HEK293 (cell line): Measurements from ENCODE around the gene UNC119.

ENCODE experiments used
- CTCF ChIA-PET: fragments of 350-600 bp; formaldehyde crosslinking; extraction: SDS; loops from one replicate; lab custom pipeline; 2021; ENCODE audit warnings: antibody characterized with exemption; lab: Yijun Ruan, JAX
- POLR2A ChIA-PET: fragments of 300-600 bp; formaldehyde crosslinking; extraction: SDS; loops from one replicate; lab custom pipeline; 2020; ENCODE audit warnings: antibody characterized with exemption, inconsistent platforms; lab: Yijun Ruan, JAX
- H3K27ac ChIP-seq: fragments of 200-500 bp; sonication (Bioruptor generic); 2 replicates; pipeline ENCODE4 v1.5.1; 2014; ENCODE audit warnings: low read depth, low read length, control low read depth, inconsistent platforms; ENCODE audit errors: extremely low read depth
- H3K36me3 ChIP-seq, 2 experiments: fragments of 200-500 bp in 1 of 2; sonication (Bioruptor generic) in 1 of 2; 1 replicate in 1 of 2; 2 replicates in 1 of 2; pipeline ENCODE4 v1.5.1; 2014 to 2017; ENCODE audit warnings: inconsistent platforms in 2 of 2, low read length in 2 of 2; ENCODE audit not compliant: control insufficient read depth in 2 of 2, insufficient read depth in 1 of 2
- H3K4me1 ChIP-seq: fragments of 200-500 bp; sonication (Bioruptor generic); 2 replicates; pipeline ENCODE4 v1.5.1; 2014; ENCODE audit warnings: mild to moderate bottlenecking, low read length, inconsistent platforms; ENCODE audit not compliant: control insufficient read depth, insufficient read depth
- H3K4me3 ChIP-seq: 2 replicates; pipeline ENCODE4 v1.5.1; 2011; ENCODE audit warnings: low read depth, mild to moderate bottlenecking, control low read depth, low read length, moderate library complexity
- H3K9me3 ChIP-seq: fragments of 200-500 bp; sonication (Bioruptor generic); 2 replicates; pipeline ENCODE4 v1.5.1; 2014; ENCODE audit warnings: low read depth, low read length, inconsistent platforms; ENCODE audit not compliant: control insufficient read depth, insufficient read depth
- REPIN1 ChIP-seq: fragments of 450-650 bp; formaldehyde crosslinking; IDR thresholded peaks from 2 replicates; pipeline ENCODE4 v1.5.1; 2017; ENCODE audit warnings: missing biosample characterization, missing genetic modification characterization, low read depth
- SCRT1 ChIP-seq: fragments of 450-650 bp; formaldehyde crosslinking; IDR thresholded peaks from 2 replicates; pipeline ENCODE4 v1.5.1; 2016; ENCODE audit warnings: missing biosample characterization, missing genetic modification characterization, borderline replicate concordance
- SCRT2 ChIP-seq: fragments of 450-650 bp; formaldehyde crosslinking; IDR thresholded peaks from 2 replicates; pipeline ENCODE4 v1.5.1; 2016; ENCODE audit warnings: missing biosample characterization, missing genetic modification characterization
- SETDB1 ChIP-seq: IDR thresholded peaks from one replicate; pipeline ENCODE4 v1.6.1; 2017; ENCODE audit warnings: mild to moderate bottlenecking, low read length, moderate library complexity, mixed read lengths; ENCODE audit not compliant: insufficient read length
- SP2 ChIP-seq: fragments of 450-650 bp; formaldehyde crosslinking; IDR thresholded peaks from 2 replicates; pipeline ENCODE4 v1.5.1; 2016; ENCODE audit warnings: missing biosample characterization, missing genetic modification characterization
- ZFHX2 ChIP-seq: fragments of 450-650 bp; formaldehyde crosslinking; conservative IDR thresholded peaks from 2 replicates; pipeline ENCODE4 v1.5.1; 2016; ENCODE audit warnings: missing biosample characterization, missing genetic modification characterization
- ZIC2 ChIP-seq: fragments of 450-650 bp; formaldehyde crosslinking; IDR thresholded peaks from 2 replicates; pipeline ENCODE4 v1.5.1; 2016; ENCODE audit warnings: missing biosample characterization, missing genetic modification characterization
- ZNF10 ChIP-seq: fragments of 450-650 bp; formaldehyde crosslinking; IDR thresholded peaks from 2 replicates; pipeline ENCODE4 v1.5.1; 2017; ENCODE audit warnings: missing biosample characterization, missing genetic modification characterization
- ZNF133 ChIP-seq: fragments of 450-650 bp; formaldehyde crosslinking; IDR thresholded peaks from 2 replicates; pipeline ENCODE4 v1.5.1; 2016; ENCODE audit warnings: missing biosample characterization, missing genetic modification characterization
- ZNF169 ChIP-seq: fragments of 450-650 bp; formaldehyde crosslinking; IDR thresholded peaks from 2 replicates; pipeline ENCODE4 v1.5.1; 2016; ENCODE audit warnings: missing biosample characterization, missing genetic modification characterization
- ZNF202 ChIP-seq: fragments of 450-650 bp; formaldehyde crosslinking; IDR thresholded peaks from 2 replicates; pipeline ENCODE4 v1.5.1; 2016; ENCODE audit warnings: missing biosample characterization, missing genetic modification characterization, borderline replicate concordance
- ZNF423 ChIP-seq: fragments of 450-650 bp; formaldehyde crosslinking; IDR thresholded peaks from 2 replicates; pipeline ENCODE4 v1.5.1; 2016; ENCODE audit warnings: missing biosample characterization, missing genetic modification characterization
- ZNF426 ChIP-seq: fragments of 450-650 bp; formaldehyde crosslinking; IDR thresholded peaks from 2 replicates; pipeline ENCODE4 v1.5.1; 2017; ENCODE audit warnings: missing biosample characterization, missing genetic modification characterization, mild to moderate bottlenecking, inconsistent platforms, moderate library complexity
- ZNF48 ChIP-seq: fragments of 450-650 bp; formaldehyde crosslinking; IDR thresholded peaks from 2 replicates; pipeline ENCODE4 v1.5.1; 2016; ENCODE audit warnings: missing biosample characterization, missing genetic modification characterization
- ZNF510 ChIP-seq: fragments of 450-650 bp; formaldehyde crosslinking; IDR thresholded peaks from 2 replicates; pipeline ENCODE4 v1.5.1; 2018; ENCODE audit warnings: mild to moderate bottlenecking, missing genetic modification characterization, missing biosample characterization; ENCODE audit not compliant: insufficient replicate concordance
- ZNF600 ChIP-seq: fragments of 450-650 bp; formaldehyde crosslinking; IDR thresholded peaks from 2 replicates; pipeline ENCODE4 v1.5.1; 2016; ENCODE audit warnings: missing biosample characterization, missing genetic modification characterization
- ZNF660 ChIP-seq: fragments of 450-650 bp; IDR thresholded peaks from 2 replicates; pipeline ENCODE4 v1.5.1; 2018; ENCODE audit warnings: missing biosample characterization, mild to moderate bottlenecking, missing genetic modification characterization
- TF ChIP-seq, protein P1 (sequence below): fragments of 450-650 bp; formaldehyde crosslinking; IDR thresholded peaks from 2 replicates; pipeline ENCODE4 v1.5.1; 2016; ENCODE audit warnings: missing biosample characterization, missing genetic modification characterization
- TF ChIP-seq, protein P2 (sequence below): fragments of 450-650 bp; formaldehyde crosslinking; IDR thresholded peaks from 2 replicates; pipeline ENCODE4 v1.5.1; 2016; ENCODE audit warnings: missing biosample characterization, missing genetic modification characterization

Gene UNC119

DNA sequence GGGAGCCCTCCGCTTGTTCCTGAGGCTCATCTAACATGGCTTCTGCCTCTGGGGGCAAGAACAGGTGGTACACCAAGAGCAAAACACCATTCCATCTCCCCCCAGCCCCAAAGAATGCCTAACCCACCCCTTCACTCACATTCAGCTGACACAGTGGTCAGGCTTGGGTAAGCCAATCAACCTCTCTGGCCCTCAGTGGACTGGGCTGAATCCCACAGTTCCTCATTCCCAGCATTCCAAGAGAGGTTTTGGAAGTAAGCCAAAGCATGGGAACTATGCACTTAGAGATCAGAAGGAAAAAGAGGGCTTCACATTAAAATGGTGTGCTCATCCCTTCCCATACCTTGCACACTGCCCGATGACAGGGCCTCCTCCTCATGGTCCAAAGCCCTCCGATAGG is 11.1 kb upstream of the UNC119 start (continued):
- TF ChIP-seq ZNF202 (tag by site-specific recombination) (no peak), ZNF10 (tag by site-specific recombination) (no peak), SP2 (tag by site-specific recombination) (no peak), ZNF426 (tag by site-specific recombination) (no peak), ZNF169 (no peak), ZNF133 (tag by site-specific recombination) (no peak), ZNF510 (tag by site-specific recombination) (no peak), ZNF48 (tag by site-specific recombination) (no peak), ZNF423 (tag by site-specific recombination) (no peak), REPIN1 (tag by site-specific recombination) (no peak), ZNF660 (no peak)
- TF ChIP-seq, protein P1, sequence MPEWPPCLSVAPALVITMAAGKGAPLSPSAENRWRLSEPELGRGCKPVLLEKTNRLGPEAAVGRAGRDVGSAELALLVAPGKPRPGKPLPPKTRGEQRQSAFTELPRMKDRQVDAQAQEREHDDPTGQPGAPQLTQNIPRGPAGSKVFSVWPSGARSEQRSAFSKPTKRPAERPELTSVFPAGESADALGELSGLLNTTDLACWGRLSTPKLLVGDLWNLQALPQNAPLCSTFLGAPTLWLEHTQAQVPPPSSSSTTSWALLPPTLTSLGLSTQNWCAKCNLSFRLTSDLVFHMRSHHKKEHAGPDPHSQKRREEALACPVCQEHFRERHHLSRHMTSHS, result no peak
- TF ChIP-seq, protein P2, sequence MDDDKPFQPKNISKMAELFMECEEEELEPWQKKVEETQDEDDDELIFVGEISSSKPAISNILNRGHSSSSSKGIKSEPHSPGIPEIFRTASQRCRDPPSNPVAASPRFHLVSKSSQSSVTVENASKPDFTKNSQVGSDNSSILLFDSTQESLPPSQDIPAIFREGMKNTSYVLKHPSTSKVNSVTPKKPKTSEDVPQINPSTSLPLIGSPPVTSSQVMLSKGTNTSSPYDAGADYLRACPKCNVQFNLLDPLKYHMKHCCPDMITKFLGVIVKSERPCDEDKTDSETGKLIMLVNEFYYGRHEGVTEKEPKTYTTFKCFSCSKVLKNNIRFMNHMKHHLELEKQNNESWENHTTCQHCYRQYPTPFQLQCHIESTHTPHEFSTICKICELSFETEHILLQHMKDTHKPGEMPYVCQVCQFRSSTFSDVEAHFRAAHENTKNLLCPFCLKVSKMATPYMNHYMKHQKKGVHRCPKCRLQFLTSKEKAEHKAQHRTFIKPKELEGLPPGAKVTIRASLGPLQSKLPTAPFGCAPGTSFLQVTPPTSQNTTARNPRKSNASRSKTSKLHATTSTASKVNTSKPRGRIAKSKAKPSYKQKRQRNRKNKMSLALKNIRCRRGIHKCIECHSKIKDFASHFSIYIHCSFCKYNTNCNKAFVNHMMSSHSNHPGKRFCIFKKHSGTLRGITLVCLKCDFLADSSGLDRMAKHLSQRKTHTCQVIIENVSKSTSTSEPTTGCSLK (tag by site-specific recombination), result no peak

DNA sequence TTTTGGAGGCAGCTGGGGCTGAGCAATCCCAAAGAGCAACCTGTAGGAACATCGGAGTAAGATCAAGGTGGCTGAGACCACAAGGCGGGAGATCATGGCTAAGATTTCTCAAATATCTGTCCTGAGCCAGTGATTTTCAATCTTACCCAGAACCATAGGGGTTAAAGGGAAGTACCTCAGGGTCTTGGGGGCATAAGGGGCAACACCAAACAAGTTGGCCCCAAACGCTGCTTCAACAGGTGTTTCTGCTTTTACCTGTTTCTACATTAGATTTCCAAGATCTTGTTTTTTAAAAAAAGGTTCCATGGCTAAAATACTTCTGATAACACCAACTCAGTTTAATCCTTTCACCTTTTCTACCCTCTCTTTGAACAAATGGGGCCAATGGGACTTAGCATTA is 2.6 kb upstream of the UNC119 start:
- no peak overlapping the region for H3K4me3 ChIP-seq
- POLR2A ChIA-PET, result interaction anchor here (1.5 to 8.9 kb wide), 2 partner anchors 14 to 17 kb away, joined by 5 to 68 read pairs; partner anchors contain the start of gene PIGS
- H3K36me3 ChIP-seq, result peaks cover 56 to 71% of the 10 kb centered on the region in 2 experiments
- CTCF ChIA-PET, result no interaction called here
- H3K27ac ChIP-seq, result no peak overlapping the region
- peak; percentile 74; the same call in 1 of the 2 replicates for TF ChIP-seq SCRT1
- TF ChIP-seq SCRT2 (tag by site-specific recombination), result peak; percentile 87
- no peak for TF ChIP-seq ZFHX2 (tag by site-specific recombination)
- H3K9me3 ChIP-seq, result no peaks in the 10 kb centered on the region
- H3K4me1 ChIP-seq, result peaks cover 12% of the 10 kb centered on the region; the same call in 1 of the 2 replicates

DNA sequence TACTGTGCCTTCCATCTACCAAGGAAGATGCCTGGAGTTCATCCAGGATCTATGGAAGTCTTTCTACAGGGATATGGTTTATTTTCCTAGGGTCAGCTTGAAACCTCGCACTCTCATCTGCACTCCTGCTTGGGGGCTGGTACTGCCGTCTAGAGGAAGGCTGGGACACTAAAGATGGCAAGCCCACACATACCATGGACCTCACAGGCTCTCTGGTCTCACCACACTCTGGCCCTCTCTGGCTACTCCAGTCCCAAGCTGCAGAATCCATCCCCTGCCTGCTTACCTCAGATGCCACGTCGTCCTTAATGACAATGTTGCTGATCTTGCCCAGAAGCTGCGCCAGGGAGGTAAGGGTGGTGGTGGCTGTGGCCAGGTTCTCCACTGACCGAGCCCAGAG is 2.1 kb upstream of the UNC119 start:
- POLR2A ChIA-PET, result interaction anchor here (1.5 to 8.9 kb wide), 3 partner anchors 9 to 17 kb away, joined by 5 to 68 read pairs (median 5); partner anchors contain the start of gene PIGS
- peaks cover 14% of the 10 kb centered on the region for H3K4me1 ChIP-seq
- H3K9me3 ChIP-seq, result no peaks in the 10 kb centered on the region
- peak; percentile 76 for TF ChIP-seq ZNF600 (tag by site-specific recombination)
- no peak for TF ChIP-seq ZIC2 (tag by site-specific recombination)
- TF ChIP-seq SETDB1, result no peak
- CTCF ChIA-PET, result no interaction called here
- H3K36me3 ChIP-seq, result peaks cover 53 to 66% of the 10 kb centered on the region in 2 experiments
- H3K27ac ChIP-seq, result no peak overlapping the region
- H3K4me3 ChIP-seq, result no peak overlapping the region
